MM.1S (cell line): Measurements from ENCODE around the gene DENND1A.

Experiments used
- CTCF ChIP-seq: fragments of 300-600 bp; sonication (generic); IDR thresholded peaks from 2 replicates; pipeline ENCODE4 v1.5.1; 2016; ENCODE audit warnings: antibody characterized with exemption, low read length, mixed read lengths
- EZH2phosphoT487 ChIP-seq: fragments of 300-600 bp; sonication (generic); IDR thresholded peaks from 2 replicates; pipeline ENCODE4 v1.6.1; 2018; ENCODE audit warnings: antibody characterized with exemption, low read length

GRCh38 chr9:123749580-123750202 lies 180.2 kb downstream of the DENND1A start:
- TF ChIP-seq CTCF (no peak), EZH2phosphoT487 (no peak)
